Measurements from ENCODE around the gene RFTN1.

Gene RFTN1

DNA sequence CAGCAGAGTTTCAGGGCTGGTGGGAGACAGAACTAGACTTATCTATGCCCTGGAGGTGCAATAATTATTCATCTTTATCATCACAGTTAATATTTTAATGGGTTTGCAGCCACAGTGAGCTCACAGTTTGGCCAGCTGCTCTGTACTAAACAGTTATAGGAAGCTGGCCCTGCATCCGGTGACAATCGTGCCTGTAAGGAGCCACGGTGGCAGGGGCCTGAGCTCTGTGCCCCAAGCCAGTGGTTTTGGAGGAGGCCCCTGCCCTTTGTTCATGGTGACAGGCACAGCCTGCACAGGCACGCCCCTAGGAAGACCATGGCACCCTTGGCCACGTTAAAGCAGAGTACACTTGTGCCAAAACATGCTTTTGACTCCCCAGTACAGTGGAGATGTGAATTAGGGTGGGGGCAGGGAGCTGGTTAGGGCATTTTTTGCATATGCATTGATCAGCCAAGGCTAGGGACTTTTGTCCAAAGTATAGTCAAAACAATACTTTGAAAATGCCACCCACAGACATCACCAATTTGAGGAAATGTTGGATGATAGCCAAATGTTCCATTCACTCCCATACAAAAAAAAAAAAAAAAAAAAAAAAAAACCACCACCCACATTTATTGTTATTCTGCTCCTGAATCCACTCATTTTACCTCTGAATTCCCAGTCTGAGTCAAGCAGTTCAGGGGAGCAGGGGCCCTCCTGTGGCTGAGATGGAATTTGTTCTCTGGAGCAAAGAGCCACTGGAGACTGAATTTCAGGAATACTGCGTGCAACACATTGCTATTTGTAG lies 3.4 kb upstream of the RFTN1 start:
- H3K27ac Mint-ChIP-seq = peak overlapping the region; percentile 81
- peak; percentile 46 for DNase-seq
- H3K27me3 Mint-ChIP-seq = no peaks in the 10 kb centered on the region
- peak overlapping the region; percentile 93 for H3K4me3 Mint-ChIP-seq
- H3K4me1 Mint-ChIP-seq (ENCODE audit: low read depth) = peaks cover 78% of the 10 kb centered on the region
- peaks cover 17% of the 10 kb centered on the region for H3K36me3 Mint-ChIP-seq (ENCODE audit: low read depth)
- H3K9me3 Mint-ChIP-seq = peaks cover 12% of the 10 kb centered on the region

DNA sequence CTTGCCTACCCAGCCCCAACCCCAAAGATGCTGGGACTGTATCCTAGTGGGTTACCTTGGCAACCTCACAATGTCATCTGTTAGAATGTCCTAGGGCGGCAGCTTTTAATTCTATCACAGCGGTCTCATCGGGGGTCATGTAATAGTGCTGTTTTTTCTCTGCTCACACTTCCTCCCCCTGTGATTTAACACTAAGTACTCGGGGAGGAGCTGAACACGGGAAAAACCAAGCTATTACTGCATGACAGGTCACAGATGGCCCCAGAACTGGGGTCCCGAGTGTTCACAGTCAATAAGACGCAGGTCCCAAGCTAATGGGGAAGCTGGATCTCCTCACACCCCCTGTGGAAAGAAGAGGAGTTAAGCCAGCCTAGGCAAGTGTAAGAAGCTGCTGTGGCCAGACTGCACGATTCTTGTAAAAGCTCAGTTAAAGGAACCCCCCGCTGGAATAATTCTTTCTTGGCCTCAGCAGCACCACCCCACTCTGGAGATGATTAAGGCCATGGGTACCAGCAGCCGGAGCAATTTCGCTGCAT lies 2.5 kb upstream of the RFTN1 start:
- Mint-ChIP-seq H3K36me3 (ENCODE audit: low read depth) (peaks cover 23% of the 10 kb centered on the region), H3K4me3 (peak overlapping the region; percentile 93), H3K9me3 (peaks cover 12% of the 10 kb centered on the region), H3K27ac (peak overlapping the region; percentile 81), H3K4me1 (ENCODE audit: low read depth) (peaks cover 77% of the 10 kb centered on the region), H3K27me3 (no peaks in the 10 kb centered on the region)
- no peak for DNase-seq

DNA sequence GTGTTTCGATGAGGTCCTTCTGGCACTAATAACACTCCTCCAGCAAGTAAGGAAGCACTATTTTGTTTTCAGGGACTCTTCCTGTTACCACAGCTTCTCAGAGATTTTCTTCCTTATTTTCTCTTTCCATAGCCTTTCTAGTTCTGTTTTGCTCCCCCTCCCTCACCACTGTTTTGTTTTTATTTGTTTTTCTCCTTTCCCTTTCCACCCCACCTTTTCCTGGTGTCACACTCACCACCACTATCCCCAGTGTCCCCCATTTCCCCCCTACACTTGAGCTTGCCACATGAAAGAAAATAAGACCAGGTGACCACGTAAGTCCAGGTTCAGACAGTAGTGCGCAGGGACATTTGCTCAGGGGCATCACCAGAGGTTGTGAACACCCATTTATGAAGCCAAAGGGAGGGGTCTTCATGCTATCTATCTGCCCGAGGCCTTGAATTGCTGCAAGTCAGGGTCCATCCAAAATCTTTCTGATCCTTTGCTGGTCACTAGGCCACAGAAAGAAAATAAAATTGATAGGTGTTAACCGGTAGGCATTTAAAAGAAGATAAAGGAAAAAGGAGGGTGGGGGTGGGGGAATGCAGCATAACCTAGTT lies 1.4 kb upstream of the RFTN1 start:
- Mint-ChIP-seq H3K4me3 (peak overlapping the region; percentile 93), H3K27me3 (no peaks in the 10 kb centered on the region), H3K36me3 (ENCODE audit: low read depth) (peaks cover 34% of the 10 kb centered on the region), H3K27ac (peak overlapping the region; percentile 89), H3K4me1 (ENCODE audit: low read depth) (peaks cover 77% of the 10 kb centered on the region), H3K9me3 (peaks cover 9% of the 10 kb centered on the region)
- DNase-seq = no peak

- H3K4me1 Mint-ChIP-seq (ENCODE audit: low read depth) = peaks cover 77% of the 10 kb centered on the region
These were observed 662 bp upstream of the RFTN1 start for GRCh38 chr3:16514021-16514700.

GRCh38 chr3:16512435-16513140 lies 911 bp downstream of the RFTN1 start:
- DNase-seq = peak; percentile 71
- Mint-ChIP-seq H3K4me3 (peak overlapping the region; percentile 93), H3K27ac (peak overlapping the region; percentile 98), H3K9me3 (no peaks in the 10 kb centered on the region), H3K4me1 (ENCODE audit: low read depth) (peaks cover 77% of the 10 kb centered on the region), H3K36me3 (ENCODE audit: low read depth) (peaks cover 47% of the 10 kb centered on the region), H3K27me3 (no peaks in the 10 kb centered on the region)

More at GRCh38 chr3:16514021-16514700, 662 bp upstream of the RFTN1 start:
- Mint-ChIP-seq H3K27ac (peak overlapping the region; percentile 89), H3K27me3 (no peaks in the 10 kb centered on the region), H3K36me3 (ENCODE audit: low read depth) (peaks cover 36% of the 10 kb centered on the region), H3K4me3 (peak overlapping the region; percentile 93), H3K9me3 (peaks cover 9% of the 10 kb centered on the region)
- no peak for DNase-seq

DNA sequence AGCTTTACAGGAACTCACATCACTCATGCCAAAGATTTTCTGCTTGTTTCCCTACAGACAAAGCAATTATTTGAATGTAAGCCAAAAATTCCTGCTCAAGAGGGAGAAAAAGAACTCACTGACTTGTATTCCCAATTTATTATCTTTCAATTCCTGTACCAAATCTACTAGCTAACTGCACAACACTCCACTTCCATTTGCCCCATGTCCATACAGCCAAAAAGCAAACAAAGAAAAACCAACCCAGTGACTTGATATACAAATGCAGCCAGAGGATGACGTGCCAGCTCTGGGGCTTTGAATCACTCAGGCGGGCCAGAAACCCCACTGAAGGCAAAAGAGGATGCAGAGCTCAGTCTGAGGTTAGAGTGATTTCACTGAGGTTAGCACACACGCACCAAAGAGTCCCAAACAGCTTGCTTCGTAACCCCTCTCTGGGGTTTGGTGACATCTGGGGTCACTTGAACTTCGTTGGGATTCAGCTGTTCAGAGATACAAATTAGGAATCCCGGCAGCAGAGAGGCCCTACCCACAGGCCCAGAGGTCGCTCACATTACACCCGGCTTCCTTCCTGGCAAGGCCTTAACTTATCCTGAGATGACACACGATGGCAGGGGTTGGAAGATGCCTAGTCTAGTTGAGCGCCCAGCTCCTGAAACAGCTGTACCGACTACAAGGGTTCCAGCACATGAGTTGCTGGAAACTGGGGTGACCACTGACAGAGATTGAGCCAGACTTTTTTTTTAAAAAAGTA lies 1.6 kb downstream of the RFTN1 start:
- peak; percentile 77 for DNase-seq
- Mint-ChIP-seq H3K9me3 (no peaks in the 10 kb centered on the region), H3K4me3 (peak overlapping the region; percentile 93), H3K4me1 (ENCODE audit: low read depth) (peaks cover 77% of the 10 kb centered on the region), H3K27ac (peak overlapping the region; percentile 98), H3K36me3 (ENCODE audit: low read depth) (peaks cover 51% of the 10 kb centered on the region), H3K27me3 (no peaks in the 10 kb centered on the region)

DNA sequence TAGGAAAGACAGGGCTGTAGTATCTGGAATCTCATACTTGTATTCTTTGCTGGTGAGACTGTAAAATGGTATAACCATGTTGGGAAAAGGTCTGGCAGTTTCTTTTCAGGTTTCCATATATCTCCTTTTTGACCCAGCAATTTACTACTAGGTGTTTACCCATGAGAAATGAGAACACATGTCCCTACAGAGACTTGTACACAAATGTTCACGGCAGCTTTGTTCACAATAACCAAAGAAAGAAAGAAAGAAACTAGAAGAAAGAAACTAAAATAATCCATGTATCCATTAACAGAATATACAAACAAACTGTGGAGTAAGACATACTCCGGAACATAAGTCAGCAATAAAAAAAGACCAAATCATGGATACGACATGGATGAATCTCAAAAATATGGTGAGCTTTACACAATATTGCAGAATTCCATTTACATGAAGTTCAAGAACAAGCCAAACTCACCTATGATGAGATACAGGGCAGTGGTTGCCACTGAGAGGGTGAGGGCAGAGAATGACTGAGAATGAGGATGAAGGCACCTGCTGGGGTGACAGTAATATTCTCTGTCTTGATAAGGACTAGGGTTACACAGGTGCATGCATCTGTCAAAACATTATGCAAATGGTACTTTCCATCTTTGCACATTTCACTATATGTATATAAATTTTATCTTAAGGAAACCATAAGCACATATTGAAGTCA lies 2.7 kb downstream of the RFTN1 start:
- H3K9me3 Mint-ChIP-seq = no peaks in the 10 kb centered on the region
- peak overlapping the region; percentile 98 for H3K27ac Mint-ChIP-seq
- H3K4me1 Mint-ChIP-seq (ENCODE audit: low read depth) = peaks cover 77% of the 10 kb centered on the region
- DNase-seq = no peak
- H3K27me3 Mint-ChIP-seq = no peaks in the 10 kb centered on the region
- H3K4me3 Mint-ChIP-seq = peak overlapping the region; percentile 93
- peaks cover 62% of the 10 kb centered on the region for H3K36me3 Mint-ChIP-seq (ENCODE audit: low read depth)

GRCh38 chr3:16509721-16510619 lies 3.5 kb downstream of the RFTN1 start:
- no peak for DNase-seq
- Mint-ChIP-seq H3K27me3 (no peaks in the 10 kb centered on the region), H3K27ac (peak overlapping the region; percentile 98), H3K4me3 (peak overlapping the region; percentile 93), H3K36me3 (ENCODE audit: low read depth) (peaks cover 70% of the 10 kb centered on the region), H3K4me1 (ENCODE audit: low read depth) (peaks cover 77% of the 10 kb centered on the region), H3K9me3 (no peaks in the 10 kb centered on the region)

DNA sequence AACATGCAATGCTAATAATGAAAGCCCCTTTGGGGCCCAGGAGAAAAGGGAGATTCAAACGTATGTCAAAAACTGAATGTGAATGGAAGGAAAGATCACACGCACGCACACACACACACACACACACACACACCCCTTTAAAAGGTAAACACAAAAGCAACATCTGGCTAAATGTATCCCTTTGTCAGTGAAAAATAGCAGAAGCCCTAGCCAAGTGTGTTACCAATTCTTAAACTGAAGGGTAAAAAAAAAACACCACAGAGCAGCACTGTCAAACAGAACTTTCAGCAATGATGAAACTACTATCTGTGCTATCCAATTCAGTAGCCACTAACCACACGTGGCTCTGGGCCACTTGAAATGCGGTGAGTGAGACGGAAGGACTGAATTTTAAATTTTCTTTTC lies 4.9 kb downstream of the RFTN1 start:
- Mint-ChIP-seq H3K4me3 (peak overlapping the region; percentile 53), H3K36me3 (ENCODE audit: low read depth) (peaks cover 80% of the 10 kb centered on the region), H3K9me3 (no peaks in the 10 kb centered on the region), H3K27ac (peak overlapping the region; percentile 86), H3K4me1 (ENCODE audit: low read depth) (peaks cover 80% of the 10 kb centered on the region), H3K27me3 (no peaks in the 10 kb centered on the region)
- DNase-seq = no peak

GRCh38 chr3:16508243-16508578 lies 5.3 kb downstream of the RFTN1 start:
- H3K9me3 Mint-ChIP-seq = no peaks in the 10 kb centered on the region
- no peaks in the 10 kb centered on the region for H3K27me3 Mint-ChIP-seq
- H3K27ac Mint-ChIP-seq = peak overlapping the region; percentile 86
- peak overlapping the region; percentile 53 for H3K4me3 Mint-ChIP-seq
- H3K4me1 Mint-ChIP-seq (ENCODE audit: low read depth) = peaks cover 84% of the 10 kb centered on the region
- DNase-seq = no peak
- peaks cover 83% of the 10 kb centered on the region for H3K36me3 Mint-ChIP-seq (ENCODE audit: low read depth)

DNA sequence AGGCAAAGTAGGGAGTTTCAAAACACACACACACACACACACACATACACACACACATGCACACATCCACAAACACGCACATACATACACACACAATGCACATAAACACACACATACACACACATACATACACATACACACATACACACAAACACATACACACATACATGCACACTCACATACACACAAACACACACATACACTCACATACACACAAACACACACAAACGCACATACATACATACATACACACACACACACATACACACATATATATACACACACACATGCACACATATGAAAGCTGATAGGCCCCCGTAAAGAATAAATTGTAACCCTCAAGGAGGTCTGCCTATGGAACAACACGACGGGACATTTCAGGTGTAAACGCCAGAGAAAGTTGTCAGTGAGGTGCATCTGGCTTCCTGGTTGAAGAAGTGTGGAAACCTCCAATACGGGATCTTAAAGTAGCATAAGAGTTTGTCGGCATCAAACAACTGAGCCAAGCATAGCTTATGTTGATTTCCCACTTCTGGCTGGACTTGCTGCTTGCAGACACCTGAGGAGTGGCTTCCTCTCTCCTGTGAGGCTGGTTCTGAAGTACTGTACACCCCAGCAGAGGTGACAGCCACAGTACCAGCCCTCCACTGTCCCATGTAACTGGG lies 5.8 kb downstream of the RFTN1 start:
- H3K36me3 Mint-ChIP-seq (ENCODE audit: low read depth) = peaks cover 83% of the 10 kb centered on the region
- no peak for DNase-seq
- peak overlapping the region; percentile 86 for H3K27ac Mint-ChIP-seq
- no peaks in the 10 kb centered on the region for H3K9me3 Mint-ChIP-seq
- no peaks in the 10 kb centered on the region for H3K27me3 Mint-ChIP-seq
- H3K4me1 Mint-ChIP-seq (ENCODE audit: low read depth) = peaks cover 89% of the 10 kb centered on the region
- H3K4me3 Mint-ChIP-seq = peak overlapping the region; percentile 53

DNA sequence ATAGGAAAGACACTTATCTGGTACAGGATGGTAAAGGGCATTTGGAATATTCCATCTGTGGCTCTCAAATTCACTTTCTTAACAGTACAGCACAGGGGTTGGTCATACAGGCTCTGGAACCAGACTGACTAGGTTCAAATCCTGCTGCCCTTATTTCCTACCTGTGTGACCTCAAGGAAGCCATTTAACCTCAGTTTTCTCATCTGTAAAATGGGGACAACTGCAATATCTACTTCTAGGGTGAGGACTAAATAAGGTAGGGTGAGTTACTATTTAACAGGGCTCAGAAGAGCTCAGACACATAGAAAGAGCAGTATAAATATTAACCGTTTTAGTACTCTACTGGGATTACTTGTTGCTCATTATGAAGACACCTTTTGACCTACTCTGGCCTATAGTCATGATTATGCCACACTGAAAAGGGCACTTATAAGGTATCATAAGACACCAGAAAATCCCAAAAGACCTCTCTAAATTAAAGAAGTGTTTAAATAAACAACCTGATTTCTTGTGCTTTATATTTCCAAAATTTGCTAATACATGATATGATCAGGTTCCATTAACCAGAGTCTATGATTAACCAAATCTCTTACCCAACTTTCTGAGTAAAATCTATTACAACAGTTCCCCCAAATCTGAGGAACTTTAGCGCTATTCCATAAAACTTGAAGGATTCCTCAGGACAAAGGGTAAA lies 6.5 kb downstream of the RFTN1 start:
- Mint-ChIP-seq H3K36me3 (ENCODE audit: low read depth) (peaks cover 83% of the 10 kb centered on the region), H3K27ac (no peak overlapping the region), H3K4me3 (no peak overlapping the region)

More for the DNA sequence above, 6.5 kb downstream of the RFTN1 start:
- DNase-seq = no peak
- Mint-ChIP-seq H3K27me3 (no peaks in the 10 kb centered on the region), H3K4me1 (ENCODE audit: low read depth) (peaks cover 94% of the 10 kb centered on the region), H3K9me3 (no peaks in the 10 kb centered on the region)

All from activated T-cell treated with anti-CD3 and anti-CD28 coated beads, Interleukin-2, amount 50 U/mL, for 24 hours (primary cell).